GM12891 (cell line): ENCODE data around the gene RXFP4.

Source experiments
- POLR2A ChIP-seq: IDR thresholded peaks from 2 replicates; pipeline ENCODE4 v1.6.1; 2011; ENCODE audit warnings: low read depth, low read length, control low read depth
- POLR2AphosphoS5 ChIP-seq: IDR thresholded peaks from 2 replicates; pipeline ENCODE4 v1.6.1; 2011; ENCODE audit warnings: low read depth, low read length, control low read depth

GRCh38 chr1:155978973-155979429 lies 37.6 kb downstream of the RXFP4 start:
- TF ChIP-seq POLR2A (no peak), POLR2AphosphoS5 (peak; percentile 69)
